IPS-15b (cell line): ENCODE measurements around the gene PLAU.

Experiments
- H3K27me3 ChIP-seq: one replicate; pipeline ENCODE4 v1.6.1; 2013; ENCODE audit warnings: low read length; ENCODE audit not compliant: control insufficient read depth, insufficient read depth
- H3K36me3 ChIP-seq: one replicate; pipeline ENCODE4 v1.6.1; 2013; ENCODE audit warnings: low read length; ENCODE audit not compliant: control insufficient read depth, insufficient read depth
- H3K4me1 ChIP-seq: one replicate; pipeline ENCODE4 v1.6.1; 2013; ENCODE audit warnings: mild to moderate bottlenecking, low read length; ENCODE audit not compliant: control insufficient read depth, insufficient read depth
- H3K4me3 ChIP-seq: one replicate; pipeline ENCODE4 v1.5.1; 2013; ENCODE audit warnings: low read depth, low read length
- H3K9ac ChIP-seq: one replicate; pipeline ENCODE4 v1.6.1; 2013; ENCODE audit warnings: low read depth, mild to moderate bottlenecking, low read length
- H3K9me3 ChIP-seq: one replicate; pipeline ENCODE4 v1.6.1; 2013; ENCODE audit warnings: mild to moderate bottlenecking, low read length; ENCODE audit not compliant: control insufficient read depth, insufficient read depth

Gene PLAU

DNA sequence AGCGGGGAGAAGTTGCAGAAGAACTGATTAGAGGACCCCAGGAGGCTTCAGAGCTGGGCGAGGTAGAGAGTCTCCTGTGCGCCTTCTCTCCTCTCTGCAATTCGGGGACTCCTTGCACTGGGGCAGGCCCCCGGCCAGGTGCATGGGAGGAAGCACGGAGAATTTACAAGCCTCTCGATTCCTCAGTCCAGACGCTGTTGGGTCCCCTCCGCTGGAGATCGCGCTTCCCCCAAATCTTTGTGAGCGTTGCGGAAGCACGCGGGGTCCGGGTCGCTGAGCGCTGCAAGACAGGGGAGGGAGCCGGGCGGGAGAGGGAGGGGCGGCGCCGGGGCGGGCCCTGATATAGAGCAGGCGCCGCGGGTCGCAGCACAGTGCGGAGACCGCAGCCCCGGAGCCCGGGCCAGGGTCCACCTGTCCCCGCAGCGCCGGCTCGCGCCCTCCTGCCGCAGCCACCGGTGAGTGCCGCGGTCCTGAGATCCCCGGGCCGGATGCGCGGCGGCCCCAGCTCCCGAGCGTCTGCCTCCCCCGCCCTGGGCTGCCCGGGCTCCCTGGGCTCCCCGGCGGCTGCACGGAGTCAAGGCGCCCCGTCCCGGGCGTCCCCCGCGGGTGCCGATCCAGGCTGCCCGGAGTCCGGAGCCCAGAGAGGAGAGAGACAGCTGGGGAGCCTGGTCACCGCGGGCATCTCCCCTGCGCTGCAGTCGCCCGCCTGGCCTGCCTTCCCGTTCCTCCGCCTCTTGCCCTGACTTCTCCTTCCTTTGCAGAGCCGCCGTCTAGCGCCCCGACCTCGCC lies at the start of gene PLAU:
Gene PLAU, plus strand, starts transcription at position 369 of the 789 bp plus-strand sequence. CDS start 424 bp downstream, outside the sequence.
- H3K36me3 ChIP-seq: no peaks in the 10 kb centered on the region
- H3K27me3 ChIP-seq: peaks cover 47% of the 10 kb centered on the region
- H3K4me3 ChIP-seq: peak within 1 kb of the TSS; percentile 73
- peaks cover 17% of the 10 kb centered on the region for H3K4me1 ChIP-seq
- no peaks in the 10 kb centered on the region for H3K9me3 ChIP-seq
- peak within 1 kb of the TSS; percentile 48 for H3K9ac ChIP-seq

- Histone ChIP-seq H3K9me3 (no peaks in the 10 kb centered on the region), H3K27me3 (no peaks in the 10 kb centered on the region), H3K9ac (no peak overlapping the region), H3K4me1 (peaks cover 3% of the 10 kb centered on the region), H3K4me3 (no peak overlapping the region), H3K36me3 (peaks cover 39% of the 10 kb centered on the region)
Observed at GRCh38 chr10:73862011-73862410, 48.9 kb upstream of the PLAU start.

GRCh38 chr10:73863039-73863817 lies 47.7 kb upstream of the PLAU start:
- H3K36me3 ChIP-seq: peaks cover 40% of the 10 kb centered on the region
- no peak overlapping the region for H3K9ac ChIP-seq
- no peaks in the 10 kb centered on the region for H3K9me3 ChIP-seq
- no peaks in the 10 kb centered on the region for H3K4me1 ChIP-seq
- no peaks in the 10 kb centered on the region for H3K27me3 ChIP-seq
- H3K4me3 ChIP-seq: no peak overlapping the region

DNA sequence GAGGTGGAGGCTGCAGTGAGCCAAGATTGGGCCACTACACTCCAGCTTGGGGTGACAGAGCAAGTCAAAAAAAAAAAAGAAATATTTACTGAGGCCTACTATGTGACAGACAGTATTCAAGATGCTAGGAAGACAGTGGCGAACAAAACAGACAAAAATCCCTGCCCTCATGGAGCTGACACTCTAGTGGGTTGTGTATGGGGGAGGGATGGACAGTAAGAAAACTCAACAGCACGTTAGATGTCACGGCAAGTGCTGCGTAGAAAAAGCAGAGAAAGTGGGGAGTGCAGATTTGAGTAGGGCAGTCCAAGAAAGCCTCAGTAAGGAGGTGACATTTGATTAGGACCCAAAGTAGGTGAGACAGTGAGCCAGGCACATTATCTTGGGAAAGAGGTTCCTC lies 46.7 kb upstream of the PLAU start:
- H3K36me3 ChIP-seq: peaks cover 40% of the 10 kb centered on the region
- no peak overlapping the region for H3K9ac ChIP-seq
- H3K27me3 ChIP-seq: no peaks in the 10 kb centered on the region
- no peaks in the 10 kb centered on the region for H3K4me1 ChIP-seq
- H3K4me3 ChIP-seq: no peak overlapping the region
- no peaks in the 10 kb centered on the region for H3K9me3 ChIP-seq

- Histone ChIP-seq H3K9ac (no peak overlapping the region), H3K36me3 (peaks cover 32% of the 10 kb centered on the region), H3K27me3 (no peaks in the 10 kb centered on the region), H3K4me1 (no peaks in the 10 kb centered on the region), H3K9me3 (no peaks in the 10 kb centered on the region), H3K4me3 (no peak overlapping the region)
Observed at GRCh38 chr10:73865107-73865458, 45.8 kb upstream of the PLAU start.

GRCh38 chr10:73865459-73866442 lies 45.2 kb upstream of the PLAU start:
- Histone ChIP-seq H3K36me3 (peaks cover 29% of the 10 kb centered on the region), H3K4me1 (no peaks in the 10 kb centered on the region), H3K27me3 (no peaks in the 10 kb centered on the region), H3K9me3 (no peaks in the 10 kb centered on the region), H3K4me3 (no peak overlapping the region), H3K9ac (no peak overlapping the region)

GRCh38 chr10:73866621-73867020 lies 44.3 kb upstream of the PLAU start:
- Histone ChIP-seq H3K4me1 (no peaks in the 10 kb centered on the region), H3K36me3 (peaks cover 32% of the 10 kb centered on the region), H3K9ac (no peak overlapping the region), H3K4me3 (no peak overlapping the region), H3K9me3 (no peaks in the 10 kb centered on the region), H3K27me3 (no peaks in the 10 kb centered on the region)

DNA sequence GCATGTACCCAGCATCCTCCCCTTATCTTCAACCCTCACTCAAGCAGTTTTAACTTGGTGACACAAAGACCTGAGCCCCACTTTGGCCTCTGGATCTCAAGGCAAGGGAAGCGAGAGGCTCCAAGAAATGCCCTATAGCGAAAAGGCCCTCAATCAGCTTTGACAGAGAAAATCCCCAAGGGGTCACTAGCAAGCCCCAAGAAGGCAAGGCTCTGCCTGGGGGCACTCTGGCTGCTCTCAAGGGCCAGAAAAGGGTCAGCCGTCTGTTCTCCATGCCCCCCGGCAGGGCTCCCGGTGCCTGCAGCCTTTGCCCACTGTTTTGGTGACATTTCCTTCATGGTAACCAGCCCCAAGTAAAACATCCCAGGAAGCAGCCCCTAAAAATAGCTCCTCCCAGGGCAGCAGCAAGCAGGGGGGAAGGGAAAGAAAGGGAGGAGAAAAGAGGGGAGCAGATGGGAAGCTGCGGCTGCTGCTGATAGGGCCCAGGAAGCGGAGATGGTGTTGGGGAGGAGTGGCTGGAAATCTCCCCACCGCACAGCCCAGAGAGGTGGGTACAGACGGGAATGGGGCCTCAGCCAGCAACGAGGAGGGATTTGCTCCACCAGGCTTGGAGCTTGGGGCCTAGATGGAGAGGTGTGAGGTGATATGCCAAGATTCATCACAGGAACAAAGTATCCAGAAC lies 43.7 kb upstream of the PLAU start:
- Histone ChIP-seq H3K4me1 (no peaks in the 10 kb centered on the region), H3K36me3 (peaks cover 36% of the 10 kb centered on the region), H3K9ac (peak overlapping the region; percentile 12), H3K9me3 (no peaks in the 10 kb centered on the region), H3K4me3 (no peak overlapping the region), H3K27me3 (no peaks in the 10 kb centered on the region)

GRCh38 chr10:73867871-73868631 lies 42.9 kb upstream of the PLAU start:
- Histone ChIP-seq H3K4me1 (peaks cover 2% of the 10 kb centered on the region), H3K4me3 (no peak overlapping the region), H3K9ac (peak overlapping the region; percentile 12), H3K9me3 (no peaks in the 10 kb centered on the region), H3K27me3 (no peaks in the 10 kb centered on the region), H3K36me3 (peaks cover 32% of the 10 kb centered on the region)

DNA sequence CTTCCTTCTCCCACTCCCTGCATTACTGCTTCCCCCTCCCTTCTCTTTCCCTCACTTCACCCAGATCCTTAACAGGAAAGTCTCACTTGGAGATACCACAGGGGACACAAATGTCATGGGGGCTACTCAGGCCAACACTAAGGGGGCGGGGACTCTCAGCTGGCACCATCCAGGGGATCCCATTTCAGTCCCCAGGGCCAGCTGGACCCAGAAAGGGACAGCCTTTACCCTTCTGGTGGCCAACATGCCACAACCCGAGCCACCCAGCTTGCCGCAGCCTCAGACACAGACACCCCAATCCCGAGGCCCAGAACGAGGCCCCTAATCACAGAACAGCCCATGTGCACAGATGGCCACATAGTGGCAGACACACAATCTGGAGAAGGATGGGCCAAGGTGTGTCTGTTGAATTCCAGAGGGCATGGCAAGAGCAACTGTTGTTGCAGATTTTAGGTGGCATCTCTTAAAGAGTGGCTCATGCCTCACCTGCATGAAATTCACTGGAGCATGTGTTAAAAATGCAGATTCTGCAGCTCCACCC lies 42.2 kb upstream of the PLAU start:
- Histone ChIP-seq H3K4me1 (peaks cover 4% of the 10 kb centered on the region), H3K27me3 (no peaks in the 10 kb centered on the region), H3K36me3 (peaks cover 29% of the 10 kb centered on the region), H3K9me3 (no peaks in the 10 kb centered on the region), H3K4me3 (no peak overlapping the region), H3K9ac (no peak overlapping the region)
